Kidney epithelial cell (primary cell): ENCODE data around the gene MAP3K4. TPM values are rescaled to one million over a fixed set of nuclear protein-coding genes. Genes with fewer than 3 reads are reported as not detected.

Source experiments
- DNase-seq: peaks from one replicate; pipeline ENCODE4 v3.0.0-alpha.2; 2010; ENCODE audit warnings: low read depth
- H3K27me3 ChIP-seq: 2 replicates; pipeline ENCODE4 v1.6.0; 2011; ENCODE audit warnings: low read length; ENCODE audit not compliant: control insufficient read depth, insufficient read depth
- H3K36me3 ChIP-seq: 2 replicates; pipeline ENCODE4 v1.5.1; 2011; ENCODE audit warnings: low read length; ENCODE audit not compliant: control insufficient read depth, insufficient read depth
- H3K4me3 ChIP-seq: 2 replicates; pipeline ENCODE4 v1.5.1; 2011; ENCODE audit warnings: low read depth, mild to moderate bottlenecking, control low read depth, low read length
- total RNA-seq: library from RNA; depleted of rRNA; stranded (reverse); fragments of >200 nt; gene quantifications from 2 replicates; pipeline ENCODE4 v1.2.3, GENCODE V29; 2015
- TF ChIP-seq, protein P1 (sequence below): IDR thresholded peaks from 2 replicates; pipeline ENCODE4 v1.5.1; 2011; ENCODE audit warnings: mild to moderate bottlenecking, moderate library complexity, low read length, control low read depth, inconsistent platforms; ENCODE audit not compliant: insufficient read depth, poor library complexity, severe bottlenecking

Gene MAP3K4
- total RNA-seq, 1 donor from 2014 or later, result 22.5 TPM

DNA sequence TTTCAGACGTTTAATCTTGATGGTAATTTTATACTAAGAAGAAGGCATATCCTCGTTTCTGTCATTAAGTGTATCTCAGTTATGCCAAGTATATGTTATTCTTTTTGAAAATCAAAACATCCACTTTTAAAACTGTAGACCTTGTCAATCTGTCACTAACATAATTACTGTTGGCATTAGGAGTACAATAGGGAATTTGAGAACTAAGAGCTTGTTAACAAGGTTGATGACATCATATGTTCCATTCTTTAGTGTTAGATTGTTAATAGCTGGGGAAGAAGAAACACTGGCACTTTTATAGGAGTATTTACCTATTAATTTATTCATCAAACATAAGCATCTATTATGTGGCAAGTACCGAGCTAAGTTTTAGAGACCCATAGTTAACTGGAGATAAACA lies 76.2 kb downstream of the MAP3K4 start:
- Histone ChIP-seq H3K27me3 (no peaks in the 10 kb centered on the region), H3K36me3 (no peaks in the 10 kb centered on the region), H3K4me3 (no peak overlapping the region)
- no peak for DNase-seq
- TF ChIP-seq, protein P1, sequence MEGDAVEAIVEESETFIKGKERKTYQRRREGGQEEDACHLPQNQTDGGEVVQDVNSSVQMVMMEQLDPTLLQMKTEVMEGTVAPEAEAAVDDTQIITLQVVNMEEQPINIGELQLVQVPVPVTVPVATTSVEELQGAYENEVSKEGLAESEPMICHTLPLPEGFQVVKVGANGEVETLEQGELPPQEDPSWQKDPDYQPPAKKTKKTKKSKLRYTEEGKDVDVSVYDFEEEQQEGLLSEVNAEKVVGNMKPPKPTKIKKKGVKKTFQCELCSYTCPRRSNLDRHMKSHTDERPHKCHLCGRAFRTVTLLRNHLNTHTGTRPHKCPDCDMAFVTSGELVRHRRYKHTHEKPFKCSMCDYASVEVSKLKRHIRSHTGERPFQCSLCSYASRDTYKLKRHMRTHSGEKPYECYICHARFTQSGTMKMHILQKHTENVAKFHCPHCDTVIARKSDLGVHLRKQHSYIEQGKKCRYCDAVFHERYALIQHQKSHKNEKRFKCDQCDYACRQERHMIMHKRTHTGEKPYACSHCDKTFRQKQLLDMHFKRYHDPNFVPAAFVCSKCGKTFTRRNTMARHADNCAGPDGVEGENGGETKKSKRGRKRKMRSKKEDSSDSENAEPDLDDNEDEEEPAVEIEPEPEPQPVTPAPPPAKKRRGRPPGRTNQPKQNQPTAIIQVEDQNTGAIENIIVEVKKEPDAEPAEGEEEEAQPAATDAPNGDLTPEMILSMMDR, result no peak

DNA sequence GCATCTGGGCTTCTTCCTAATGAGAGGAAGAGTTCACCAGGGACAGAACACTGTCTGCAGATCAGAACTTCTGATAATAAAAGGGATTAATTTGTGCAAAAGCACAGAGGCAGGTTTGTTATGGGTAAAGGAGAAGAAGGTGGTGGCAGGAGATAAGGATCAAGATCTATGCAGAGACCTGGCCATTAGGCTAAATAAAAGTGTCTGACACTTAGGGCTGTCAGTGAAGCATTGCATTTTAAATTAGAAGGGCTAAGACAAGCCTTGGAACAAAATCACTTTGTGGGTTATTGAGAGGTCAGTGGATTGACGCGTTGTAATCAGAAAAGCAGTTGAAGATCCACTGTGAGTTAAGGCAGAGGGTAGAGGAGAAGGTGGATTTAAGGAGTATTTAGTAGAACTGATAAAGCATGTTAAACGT lies 76.8 kb downstream of the MAP3K4 start:
- Histone ChIP-seq H3K36me3 (no peaks in the 10 kb centered on the region), H3K4me3 (no peak overlapping the region), H3K27me3 (no peaks in the 10 kb centered on the region)
- no peak for DNase-seq
- TF ChIP-seq, protein P1, result no peak

DNA sequence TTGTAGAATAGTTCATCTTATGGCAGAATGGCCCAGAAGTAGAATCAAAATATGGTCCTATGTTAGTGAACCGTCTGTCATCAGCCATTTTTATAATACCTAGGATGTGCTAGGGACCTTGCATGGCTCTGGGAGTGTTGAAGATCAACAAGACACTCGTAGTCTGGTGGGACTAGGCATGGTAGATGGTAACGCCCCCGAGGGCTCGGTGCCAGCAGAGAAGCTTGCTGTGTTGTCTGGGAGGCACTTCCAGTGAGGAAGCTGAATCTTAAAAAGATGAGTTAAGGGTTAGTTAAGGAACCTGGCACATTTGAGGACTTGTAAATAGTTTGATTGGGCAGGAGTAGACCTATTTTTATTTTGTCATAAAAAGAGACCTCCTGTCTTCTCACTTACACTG lies 82.4 kb downstream of the MAP3K4 start:
- Histone ChIP-seq H3K4me3 (no peak overlapping the region), H3K36me3 (no peaks in the 10 kb centered on the region), H3K27me3 (no peaks in the 10 kb centered on the region)
- DNase-seq, result no peak
- TF ChIP-seq, protein P1, result no peak

DNA sequence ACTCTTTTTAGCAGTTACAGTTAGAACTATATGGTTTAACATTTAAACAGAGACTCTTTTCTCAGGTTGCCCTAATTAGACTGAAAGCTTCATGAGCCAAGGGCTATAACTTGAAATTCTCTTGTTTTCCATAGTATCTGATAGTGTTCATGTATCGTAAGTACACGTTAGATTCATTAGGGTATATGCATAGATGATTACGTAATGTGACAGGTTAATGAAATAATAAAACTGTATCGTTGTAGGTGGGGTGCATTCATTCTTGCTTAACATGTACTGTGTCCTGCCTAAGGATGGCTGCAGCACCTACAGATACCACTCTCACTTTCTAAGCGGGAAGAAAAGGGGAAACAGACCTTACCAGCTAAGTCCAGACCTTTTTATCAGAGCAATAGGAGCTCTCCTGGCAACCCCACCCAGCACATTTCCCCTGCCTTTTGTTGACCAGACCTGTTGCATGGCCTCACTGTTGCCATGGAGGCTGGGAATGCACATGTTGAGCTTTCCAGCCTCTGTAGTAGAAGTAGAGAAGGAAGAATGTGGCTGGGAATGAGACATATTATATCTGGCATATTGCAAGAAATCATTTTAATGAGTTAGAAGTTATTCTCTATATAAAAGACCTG lies 83.0 kb downstream of the MAP3K4 start:
- Histone ChIP-seq H3K27me3 (no peaks in the 10 kb centered on the region), H3K4me3 (no peak overlapping the region), H3K36me3 (no peaks in the 10 kb centered on the region)
- no peak for DNase-seq
- TF ChIP-seq, protein P1, result no peak

DNA sequence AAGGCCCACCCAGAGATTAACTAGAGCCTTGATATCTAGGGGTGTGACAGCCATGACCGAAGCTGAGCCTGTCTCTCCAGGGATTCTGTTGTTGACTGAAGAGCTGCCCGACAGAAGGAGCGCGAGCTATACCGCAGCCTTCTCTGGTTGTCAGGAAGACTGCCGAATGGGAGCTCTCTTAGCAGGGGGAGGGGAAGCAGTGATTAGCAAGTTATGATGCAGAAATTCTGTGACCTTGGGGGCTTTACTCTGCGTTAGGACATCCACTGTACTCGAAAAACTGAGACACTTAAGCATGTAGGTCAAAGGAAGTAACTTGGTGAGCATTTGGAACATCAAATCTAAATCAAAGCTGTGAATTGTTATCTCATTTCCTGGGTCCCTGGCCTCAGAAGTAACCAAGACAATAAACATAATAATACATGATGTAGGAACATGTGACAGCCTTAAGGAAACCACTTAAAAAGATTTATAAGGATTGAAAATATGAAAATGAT lies 84.7 kb downstream of the MAP3K4 start:
- Histone ChIP-seq H3K27me3 (no peaks in the 10 kb centered on the region), H3K36me3 (no peaks in the 10 kb centered on the region), H3K4me3 (no peak overlapping the region)
- TF ChIP-seq, protein P1, result no peak
- DNase-seq, result no peak
